ENCODE measurements around the gene HMGCR. TPM values are rescaled to one million over a fixed set of nuclear protein-coding genes. Genes with fewer than 3 reads are reported as not detected.
"Not testable (repeated sequence)": the region's sequence is repeated elsewhere in the genome, so short reads cannot be mapped to it uniquely, and the experiment has no call there.

Gene HMGCR
- total RNA-seq, 1 experiment from 2014 or later: 178 TPM

DNA sequence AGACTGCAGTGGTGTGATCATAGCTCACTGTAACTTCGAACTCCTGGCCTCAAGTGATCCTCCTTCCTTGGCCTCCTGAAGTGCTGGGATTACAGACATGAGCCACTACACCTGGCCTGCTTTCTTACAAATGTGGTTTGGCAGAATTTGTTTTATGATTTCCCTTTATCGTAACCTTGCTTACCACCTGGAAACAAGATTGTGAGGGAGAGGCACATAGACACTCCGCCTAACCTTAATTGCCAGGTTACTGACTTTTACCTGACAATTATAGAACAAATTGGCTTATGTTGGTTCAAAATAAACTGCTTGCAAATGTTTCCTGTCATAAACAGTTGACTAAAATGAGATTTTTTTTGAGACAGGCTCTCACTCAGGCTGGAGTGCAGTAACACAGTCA, 26.8 kb upstream of the HMGCR start:
- Histone ChIP-seq H3K9ac (ENCODE audit: extremely low read depth, insufficient read length, low read length) (no peak overlapping the region), H2BK5ac (ENCODE audit: insufficient read length, low read length) (no peak overlapping the region), H3K18ac (ENCODE audit: insufficient read length, low read depth, low read length) (no peak overlapping the region), H4K20me1 (ENCODE audit: control insufficient read depth, insufficient read depth, insufficient read length) (no peaks in the 10 kb centered on the region), H3K23ac (ENCODE audit: insufficient read length, low read depth, low read length) (no peak overlapping the region), H3K23me2 (ENCODE audit: insufficient read length, low read depth, low read length, poor library complexity, severe bottlenecking) (no peaks in the 10 kb centered on the region), H3K56ac (ENCODE audit: insufficient read length, low read depth, low read length) (no peak overlapping the region), H2AK5ac (ENCODE audit: insufficient read length, low read length) (no peak overlapping the region), H3K79me2 (ENCODE audit: insufficient read depth, low read length) (no peaks in the 10 kb centered on the region), H3K27me3 (ENCODE audit: insufficient read depth, low read length) (no peaks in the 10 kb centered on the region), H3K14ac (ENCODE audit: insufficient read depth, low read length) (no peak overlapping the region), H3K4ac (ENCODE audit: low read depth, low read length) (no peak overlapping the region), H4K8ac (replicated peaks; ENCODE audit: insufficient read length, low read depth, low read length) (no peak overlapping the region), H2BK20ac (ENCODE audit: low read depth, low read length, poor library complexity, severe bottlenecking) (no peak overlapping the region), H2AFZ (ENCODE audit: low read length) (no peak overlapping the region), H2BK15ac (ENCODE audit: low read depth, low read length) (no peak overlapping the region), H2BK12ac (ENCODE audit: insufficient read length, low read depth, low read length) (no peak overlapping the region), H2BK120ac (ENCODE audit: low read depth, low read length, poor library complexity, severe bottlenecking) (no peak overlapping the region), H3K9me3 (ENCODE audit: control insufficient read depth, low read depth, low read length) (no peaks in the 10 kb centered on the region), H3K27ac (ENCODE audit: insufficient read length, low read depth, low read length) (no peak overlapping the region), H4K91ac (ENCODE audit: insufficient read length, low read depth, low read length) (no peak overlapping the region), H3K4me1 (ENCODE audit: insufficient read depth, low read length) (no peaks in the 10 kb centered on the region), H3K4me2 (ENCODE audit: insufficient read depth, insufficient read length, low read length) (no peak overlapping the region), H3K79me1 (ENCODE audit: insufficient read depth, low read depth, low read length, poor library complexity, severe bottlenecking) (no peaks in the 10 kb centered on the region), H4K5ac (ENCODE audit: insufficient read length, low read depth, low read length) (no peak overlapping the region), H3T11ph (ENCODE audit: low read length) (no peak overlapping the region)
- Mint-ChIP-seq H3K4me1 (peaks cover 7 to 8% of the 10 kb centered on the region in 2 experiments; a peak in 2 of 4 replicates), H3K27ac (0 out of 7 replicates have a peak overlapping the region, but pooled peaks of 1 of the 3 experiments have one; percentile 53), H3K36me3 (ENCODE audit: insufficient read depth in 1 of 3, low read depth in 3 of 3) (no peaks in the 10 kb centered on the region), H3K27me3 (ENCODE audit: low read depth) (no peaks in the 10 kb centered on the region; the same call in 1 of the 2 replicates), H3K9me3 (no peaks in the 10 kb centered on the region), H3K4me3 (no peak overlapping the region)
- WGBS (ENCODE audit: extremely low coverage, insufficient read length, low lambda C conversion rate): no CpG with 5 or more reads among the region's 3 CpGs
- TF ChIP-seq, protein P1, sequence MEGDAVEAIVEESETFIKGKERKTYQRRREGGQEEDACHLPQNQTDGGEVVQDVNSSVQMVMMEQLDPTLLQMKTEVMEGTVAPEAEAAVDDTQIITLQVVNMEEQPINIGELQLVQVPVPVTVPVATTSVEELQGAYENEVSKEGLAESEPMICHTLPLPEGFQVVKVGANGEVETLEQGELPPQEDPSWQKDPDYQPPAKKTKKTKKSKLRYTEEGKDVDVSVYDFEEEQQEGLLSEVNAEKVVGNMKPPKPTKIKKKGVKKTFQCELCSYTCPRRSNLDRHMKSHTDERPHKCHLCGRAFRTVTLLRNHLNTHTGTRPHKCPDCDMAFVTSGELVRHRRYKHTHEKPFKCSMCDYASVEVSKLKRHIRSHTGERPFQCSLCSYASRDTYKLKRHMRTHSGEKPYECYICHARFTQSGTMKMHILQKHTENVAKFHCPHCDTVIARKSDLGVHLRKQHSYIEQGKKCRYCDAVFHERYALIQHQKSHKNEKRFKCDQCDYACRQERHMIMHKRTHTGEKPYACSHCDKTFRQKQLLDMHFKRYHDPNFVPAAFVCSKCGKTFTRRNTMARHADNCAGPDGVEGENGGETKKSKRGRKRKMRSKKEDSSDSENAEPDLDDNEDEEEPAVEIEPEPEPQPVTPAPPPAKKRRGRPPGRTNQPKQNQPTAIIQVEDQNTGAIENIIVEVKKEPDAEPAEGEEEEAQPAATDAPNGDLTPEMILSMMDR (conservative IDR thresholded peaks at IDR 0.05): no peak
- no peak for DNase-seq

DNA sequence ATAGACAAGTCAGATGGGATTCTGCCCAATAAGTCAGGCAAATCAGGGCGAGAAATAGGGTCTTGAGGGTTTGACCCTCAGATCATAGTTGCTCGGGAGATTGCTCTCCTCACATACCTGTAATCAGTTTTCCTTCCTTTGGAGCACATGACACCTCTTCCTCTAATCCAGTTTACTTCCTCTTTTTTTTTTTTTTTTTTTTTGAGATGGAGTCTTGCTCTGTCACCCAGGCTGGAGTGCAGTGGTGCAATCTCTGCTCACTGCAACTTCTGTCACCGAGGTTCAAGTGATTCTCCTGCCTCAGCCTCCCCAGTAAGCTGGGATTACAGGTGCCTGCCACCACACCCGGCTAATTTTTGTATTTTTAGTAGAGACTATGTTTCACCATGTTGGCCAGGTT, 17.9 kb upstream of the HMGCR start:
- H3K27me3 Mint-ChIP-seq (ENCODE audit: low read depth); H4K91ac ChIP-seq (ENCODE audit: insufficient read length, low read depth, low read length); H3K9me3 ChIP-seq (ENCODE audit: control insufficient read depth, low read depth, low read length); H2AFZ ChIP-seq (ENCODE audit: low read length); H3T11ph ChIP-seq (ENCODE audit: low read length); H2BK5ac ChIP-seq (ENCODE audit: insufficient read length, low read length); DNase-seq; H3K23me2 ChIP-seq (ENCODE audit: insufficient read length, low read depth, low read length, poor library complexity, severe bottlenecking); H3K4me1 ChIP-seq (ENCODE audit: insufficient read depth, low read length); H2AK5ac ChIP-seq (ENCODE audit: insufficient read length, low read length); H3K9ac ChIP-seq (ENCODE audit: extremely low read depth, insufficient read length, low read length); H3K18ac ChIP-seq (ENCODE audit: insufficient read length, low read depth, low read length); H4K8ac ChIP-seq (replicated peaks; ENCODE audit: insufficient read length, low read depth, low read length); H4K20me1 ChIP-seq (ENCODE audit: control insufficient read depth, insufficient read depth, insufficient read length); H2BK20ac ChIP-seq (ENCODE audit: low read depth, low read length, poor library complexity, severe bottlenecking); H3K14ac ChIP-seq (ENCODE audit: insufficient read depth, low read length); H3K36me3 Mint-ChIP-seq (ENCODE audit: insufficient read depth in 1 of 3, low read depth in 3 of 3); H3K79me2 ChIP-seq (ENCODE audit: insufficient read depth, low read length); H3K9me3 Mint-ChIP-seq; H3K4me3 Mint-ChIP-seq; H3K56ac ChIP-seq (ENCODE audit: insufficient read length, low read depth, low read length); H3K27ac Mint-ChIP-seq; H3K79me1 ChIP-seq (ENCODE audit: insufficient read depth, low read depth, low read length, poor library complexity, severe bottlenecking); H3K27ac ChIP-seq (ENCODE audit: insufficient read length, low read depth, low read length); H3K23ac ChIP-seq (ENCODE audit: insufficient read length, low read depth, low read length); H2BK12ac ChIP-seq (ENCODE audit: insufficient read length, low read depth, low read length); H4K5ac ChIP-seq (ENCODE audit: insufficient read length, low read depth, low read length); H3K4ac ChIP-seq (ENCODE audit: low read depth, low read length); H3K4me2 ChIP-seq (ENCODE audit: insufficient read depth, insufficient read length, low read length); H2BK120ac ChIP-seq (ENCODE audit: low read depth, low read length, poor library complexity, severe bottlenecking); H2BK15ac ChIP-seq (ENCODE audit: low read depth, low read length); H3K27me3 ChIP-seq (ENCODE audit: insufficient read depth, low read length): not testable (repeated sequence)
- WGBS (ENCODE audit: extremely low coverage, insufficient read length, low lambda C conversion rate): no CpG with 5 or more reads among the region's 4 CpGs
- H3K4me1 Mint-ChIP-seq: peaks cover 28 to 31% of the 10 kb centered on the region in 2 experiments
